ENCODE results near the gene LSM8.

DNA sequence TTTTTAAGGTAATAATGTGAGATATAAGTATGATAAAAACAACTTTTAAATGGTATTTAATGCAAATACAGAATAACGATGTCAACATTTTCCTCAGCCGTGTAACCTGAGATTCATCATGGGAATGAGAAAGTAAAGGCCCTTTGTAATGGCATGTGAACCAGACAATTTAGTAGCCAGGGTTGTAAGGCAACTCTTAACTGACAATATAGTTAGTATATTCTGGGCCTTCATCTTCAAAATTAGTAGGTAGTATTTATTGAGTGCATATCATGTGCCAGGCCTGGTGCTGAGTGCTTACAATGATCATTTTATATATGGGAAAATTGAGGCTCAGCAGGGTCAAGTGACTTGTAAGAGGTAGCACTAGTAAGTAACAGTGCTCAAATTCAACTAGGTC, 10.6 kb downstream of the LSM8 start:
- TF ChIP-seq, protein P1, sequence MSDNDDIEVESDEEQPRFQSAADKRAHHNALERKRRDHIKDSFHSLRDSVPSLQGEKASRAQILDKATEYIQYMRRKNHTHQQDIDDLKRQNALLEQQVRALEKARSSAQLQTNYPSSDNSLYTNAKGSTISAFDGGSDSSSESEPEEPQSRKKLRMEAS (IDR thresholded peaks at IDR 0.05; ENCODE audit: insufficient read depth, insufficient read length): no peak
- TF ChIP-seq CTCF (IDR thresholded peaks at IDR 0.05; ENCODE audit: extremely low read depth in 1 of 2, insufficient read depth in 1 of 2, low read depth in 1 of 2, low read length in 2 of 2) (no peak), POLR2A (IDR thresholded peaks at IDR 0.05; ENCODE audit: low read depth, low read length) (no peak), GATA2 (IDR thresholded peaks at IDR 0.05; ENCODE audit: insufficient read depth, insufficient read length, low read depth, low read length) (no peak), POLR2AphosphoS5 (IDR thresholded peaks at IDR 0.05; ENCODE audit: insufficient read depth, low read depth, low read length) (no peak), EZH2 (IDR thresholded peaks at IDR 0.05; ENCODE audit: borderline replicate concordance, low read depth, low read length, severe bottlenecking) (no peak), JUN (IDR thresholded peaks at IDR 0.05; ENCODE audit: borderline replicate concordance, insufficient read depth, insufficient read length, low read depth) (no peak), MYC (IDR thresholded peaks at IDR 0.05; ENCODE audit: low read depth, low read length) (no peak), FOS (IDR thresholded peaks at IDR 0.05; ENCODE audit: borderline replicate concordance, insufficient read depth, low read length) (no peak)
